Ovary (tissue), 3 donors: ENCODE results near the gene TRPV4.

ENCODE experiments used
- POLR2A ChIP-seq: fragments of 450-650 bp; IDR thresholded peaks from one replicate; pipeline ENCODE4 v1.6.1; 2017; ENCODE audit warnings: antibody characterized with exemption, mild to moderate bottlenecking, moderate library complexity
- TF ChIP-seq, protein P1 (sequence below), 3 donors: fragments of 450-650 bp in 2 of 3; fragments of 200-600 bp in 1 of 3; IDR thresholded peaks; one replicate each; pipeline versions ENCODE4 v1.5.1 to v1.8.0; 2016 to 2022; ENCODE audit warnings: antibody characterized with exemption in 3 of 3, mild to moderate bottlenecking in 1 of 3
- donor health status: DM: no; HTN: no; CAD: no.

DNA sequence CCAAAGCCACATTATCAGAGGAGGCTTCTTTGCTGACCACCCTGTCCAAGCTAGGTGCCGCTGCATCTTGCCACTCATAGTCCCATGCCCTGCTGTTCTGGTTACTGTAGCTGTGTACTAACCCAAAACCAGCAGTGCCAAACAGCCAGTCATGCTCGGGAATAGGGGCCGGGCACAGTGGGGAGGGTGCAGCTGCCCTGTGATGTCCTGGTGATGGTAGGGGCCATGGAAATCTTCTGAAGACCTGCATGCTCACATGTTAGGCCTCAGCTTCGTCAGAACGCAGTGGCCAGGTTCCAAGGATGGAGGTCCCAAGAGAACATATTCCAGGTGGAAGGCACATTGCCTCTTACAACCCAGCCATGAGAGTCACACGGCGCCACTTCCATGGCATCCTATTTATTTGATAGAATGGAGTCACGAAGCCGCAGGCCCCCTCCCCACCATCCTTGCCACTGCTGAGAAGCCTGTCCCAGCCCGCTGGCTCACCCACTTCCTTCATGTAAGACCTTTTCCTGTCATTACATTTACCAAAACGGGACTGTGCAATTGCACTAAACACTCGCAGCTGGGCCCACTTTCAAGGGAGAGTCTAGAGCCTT lies 71.0 kb downstream of the TRPV4 start:
- no peak for TF ChIP-seq POLR2A
- TF ChIP-seq, protein P1, sequence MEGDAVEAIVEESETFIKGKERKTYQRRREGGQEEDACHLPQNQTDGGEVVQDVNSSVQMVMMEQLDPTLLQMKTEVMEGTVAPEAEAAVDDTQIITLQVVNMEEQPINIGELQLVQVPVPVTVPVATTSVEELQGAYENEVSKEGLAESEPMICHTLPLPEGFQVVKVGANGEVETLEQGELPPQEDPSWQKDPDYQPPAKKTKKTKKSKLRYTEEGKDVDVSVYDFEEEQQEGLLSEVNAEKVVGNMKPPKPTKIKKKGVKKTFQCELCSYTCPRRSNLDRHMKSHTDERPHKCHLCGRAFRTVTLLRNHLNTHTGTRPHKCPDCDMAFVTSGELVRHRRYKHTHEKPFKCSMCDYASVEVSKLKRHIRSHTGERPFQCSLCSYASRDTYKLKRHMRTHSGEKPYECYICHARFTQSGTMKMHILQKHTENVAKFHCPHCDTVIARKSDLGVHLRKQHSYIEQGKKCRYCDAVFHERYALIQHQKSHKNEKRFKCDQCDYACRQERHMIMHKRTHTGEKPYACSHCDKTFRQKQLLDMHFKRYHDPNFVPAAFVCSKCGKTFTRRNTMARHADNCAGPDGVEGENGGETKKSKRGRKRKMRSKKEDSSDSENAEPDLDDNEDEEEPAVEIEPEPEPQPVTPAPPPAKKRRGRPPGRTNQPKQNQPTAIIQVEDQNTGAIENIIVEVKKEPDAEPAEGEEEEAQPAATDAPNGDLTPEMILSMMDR (IDR thresholded peaks at IDR 0.05) = no peak
